HK-2 (cell line): Measurements from ENCODE around the gene PRDM5.
A peak's percentile ranks its signal among the peaks of the same experiment; 100 is the strongest.

Source experiments
- DNase-seq: peaks from one replicate; pipeline ENCODE4 v3.0.0-alpha.2; 2018; ENCODE audit not compliant: unreplicated experiment

The PRDM5 gene

GRCh38 chr4:120922381-120923206, at the start of gene PRDM5:
TSS of gene PRDM5 (minus strand) at chr4:120922726. CDS start at chr4:120922608, 118 bp downstream.
- peak; percentile 66 for DNase-seq

- DNase-seq = no peak
These were observed 49.4 kb upstream of the PRDM5 start for GRCh38 chr4:120971884-120972283.

GRCh38 chr4:120965938-120966337, 43.4 kb upstream of the PRDM5 start:
- DNase-seq = no peak

- no peak for DNase-seq
These were observed 42.1 kb upstream of the PRDM5 start for GRCh38 chr4:120964596-120964995.

- DNase-seq = no peak
These were observed 40.9 kb upstream of the PRDM5 start for GRCh38 chr4:120963449-120963848.

GRCh38 chr4:120960656-120961267, 38.2 kb upstream of the PRDM5 start:
- DNase-seq = no peak

GRCh38 chr4:120948382-120948781, 25.9 kb upstream of the PRDM5 start:
- DNase-seq = no peak

GRCh38 chr4:120942776-120943175, 20.2 kb upstream of the PRDM5 start:
- DNase-seq = no peak

- no peak for DNase-seq
These were observed 18.0 kb upstream of the PRDM5 start for GRCh38 chr4:120940547-120940946.

GRCh38 chr4:120939693-120940092, 17.2 kb upstream of the PRDM5 start:
- no peak for DNase-seq

- no peak for DNase-seq
These were observed 7.3 kb upstream of the PRDM5 start for GRCh38 chr4:120929847-120930246.

GRCh38 chr4:120927801-120928409, 5.4 kb upstream of the PRDM5 start:
- no peak for DNase-seq

- DNase-seq = no peak
These were observed 4.0 kb upstream of the PRDM5 start for GRCh38 chr4:120926358-120927025.

- DNase-seq = no peak
These were observed 2.4 kb upstream of the PRDM5 start for GRCh38 chr4:120924931-120925330.

- no peak for DNase-seq
These were observed 639 bp upstream of the PRDM5 start for GRCh38 chr4:120923207-120923522.

- DNase-seq = peak; percentile 80
These were observed 808 bp downstream of the PRDM5 start for GRCh38 chr4:120921456-120922380.

- no peak for DNase-seq
These were observed 1.9 kb downstream of the PRDM5 start for GRCh38 chr4:120920666-120921065.

- DNase-seq = no peak
These were observed 3.2 kb downstream of the PRDM5 start for GRCh38 chr4:120919358-120919757.

GRCh38 chr4:120918788-120919187, 3.7 kb downstream of the PRDM5 start:
- DNase-seq = no peak

- no peak for DNase-seq
These were observed 4.4 kb downstream of the PRDM5 start for GRCh38 chr4:120918092-120918491.

- DNase-seq = no peak
These were observed 5.6 kb downstream of the PRDM5 start for GRCh38 chr4:120916937-120917336.
